Putamen (tissue), 1 donor: ENCODE data around the gene ATP2B1.

Experiments
- DNase-seq: peaks from one replicate; pipeline ENCODE4 v3.0.0-alpha.2; 2016; ENCODE audit warnings: low spot score

Gene ATP2B1

DNA sequence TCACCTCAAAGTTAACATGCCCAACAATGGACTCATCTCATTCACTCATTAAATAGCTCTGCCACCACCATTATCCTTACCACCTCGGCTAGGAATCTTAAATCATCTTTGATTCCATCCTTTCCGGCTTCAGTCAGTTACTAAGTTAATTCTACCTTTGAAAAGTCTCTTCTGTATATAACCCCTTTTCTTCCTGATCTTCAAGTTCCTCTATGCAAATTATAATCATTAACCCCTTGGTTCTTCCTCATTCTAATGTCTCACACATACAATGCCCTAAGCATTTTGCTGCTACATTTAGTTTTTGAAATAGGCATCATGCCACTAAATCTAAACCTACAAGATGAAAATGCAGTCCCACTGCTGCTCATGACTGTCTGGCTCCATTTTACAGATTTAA, 51.6 kb downstream of the ATP2B1 start:
- no peak for DNase-seq

GRCh38 chr12:89655841-89656240, 52.8 kb downstream of the ATP2B1 start:
- no peak for DNase-seq

DNA sequence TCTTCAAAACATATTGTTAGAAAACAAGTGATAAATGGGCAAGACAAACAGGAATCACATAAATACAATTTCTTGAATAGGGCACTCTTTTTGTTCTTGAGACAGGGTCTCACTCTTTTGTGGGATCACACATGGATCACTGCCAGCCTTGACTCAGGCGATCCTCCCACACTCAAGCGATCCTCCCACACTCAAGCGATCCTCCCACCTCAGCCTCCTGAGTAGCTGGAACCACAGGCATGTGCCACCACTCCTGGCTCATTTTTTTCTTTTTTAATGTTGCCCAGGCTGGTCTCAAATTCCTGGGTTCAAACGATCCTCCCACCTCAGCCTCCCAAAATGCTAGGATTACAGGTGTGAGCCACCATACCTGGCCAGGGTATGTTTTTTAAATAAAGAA, 57.4 kb downstream of the ATP2B1 start:
- DNase-seq = no peak

DNA sequence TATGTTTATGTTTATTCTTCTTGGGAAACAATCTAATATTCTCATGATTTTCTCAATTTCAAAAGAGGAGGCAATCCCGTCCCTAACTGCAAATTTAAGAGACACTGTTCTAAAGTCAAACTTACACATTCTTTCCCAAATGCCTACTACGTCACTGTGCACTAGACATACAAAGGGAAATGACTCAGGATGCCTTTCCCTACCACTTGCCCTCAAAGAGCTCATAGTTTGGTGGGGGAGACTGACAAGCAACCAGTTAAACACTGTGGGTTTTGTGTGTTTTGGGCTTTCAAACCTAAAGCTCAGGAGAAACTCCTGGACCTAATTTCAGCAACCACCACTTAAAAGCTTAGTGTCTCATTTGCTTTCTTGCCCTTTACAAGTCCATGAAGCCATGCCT, 58.4 kb downstream of the ATP2B1 start:
- DNase-seq = no peak

DNA sequence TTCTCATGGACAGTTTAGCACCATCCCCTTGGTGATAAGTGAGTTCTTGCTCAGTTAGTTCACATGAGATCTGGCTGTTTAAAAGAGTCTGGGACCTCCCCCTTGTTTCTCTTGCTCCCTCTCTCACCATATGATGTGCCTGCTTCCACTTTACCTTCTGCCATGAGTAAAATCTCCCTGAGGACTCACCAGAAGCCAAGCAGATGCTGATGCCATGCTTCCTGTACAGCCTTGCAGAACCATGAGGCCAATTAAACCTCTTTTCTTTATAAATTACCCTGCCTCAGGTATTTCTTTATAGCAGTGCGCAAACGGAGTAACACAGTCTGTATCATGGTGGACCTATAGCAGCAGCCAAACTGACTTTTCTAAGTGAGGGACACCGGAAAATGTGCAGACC, 58.8 kb downstream of the ATP2B1 start:
- DNase-seq = no peak

- no peak for DNase-seq
These were observed 59.5 kb downstream of the ATP2B1 start for GRCh38 chr12:89649139-89649538.

- DNase-seq = no peak
These were observed 60.3 kb downstream of the ATP2B1 start for GRCh38 chr12:89648211-89648930.

- DNase-seq = no peak
These were observed 63.2 kb downstream of the ATP2B1 start for GRCh38 chr12:89645434-89645833.

DNA sequence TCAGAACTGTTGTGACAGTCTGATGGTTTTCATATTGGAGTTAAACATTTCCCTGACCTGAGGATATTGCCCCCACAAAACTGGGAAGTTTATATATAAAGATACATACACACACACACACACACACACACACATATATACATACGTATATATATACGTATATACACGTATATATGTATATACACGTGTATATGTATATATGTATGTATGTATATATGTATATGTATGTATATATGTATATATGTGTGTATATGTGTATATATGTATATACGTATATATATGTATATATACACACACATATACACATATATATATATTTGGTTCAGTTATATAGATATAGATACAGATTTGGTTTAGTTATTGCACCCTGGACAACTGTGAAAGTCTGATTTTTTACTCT, 65.7 kb downstream of the ATP2B1 start:
- no peak for DNase-seq

DNA sequence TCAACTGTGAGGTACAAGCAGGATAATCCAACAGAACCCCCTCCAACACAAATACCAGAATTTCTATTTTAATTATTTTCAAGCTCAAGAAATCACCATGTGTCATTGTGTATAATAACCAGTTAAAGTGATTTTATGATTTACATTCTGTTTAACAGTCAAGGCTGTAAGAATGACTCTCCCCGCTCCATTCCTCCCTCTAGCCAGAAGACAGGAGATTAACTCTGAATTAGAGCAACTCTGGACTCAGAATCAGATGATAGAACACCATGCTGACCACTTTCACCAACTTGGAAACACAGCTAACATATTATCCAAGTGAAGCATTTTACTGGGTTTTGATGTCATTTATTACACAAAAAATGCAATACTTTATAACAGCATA, 71.9 kb downstream of the ATP2B1 start:
- no peak for DNase-seq

GRCh38 chr12:89636052-89636775, 72.4 kb downstream of the ATP2B1 start:
- no peak for DNase-seq

DNA sequence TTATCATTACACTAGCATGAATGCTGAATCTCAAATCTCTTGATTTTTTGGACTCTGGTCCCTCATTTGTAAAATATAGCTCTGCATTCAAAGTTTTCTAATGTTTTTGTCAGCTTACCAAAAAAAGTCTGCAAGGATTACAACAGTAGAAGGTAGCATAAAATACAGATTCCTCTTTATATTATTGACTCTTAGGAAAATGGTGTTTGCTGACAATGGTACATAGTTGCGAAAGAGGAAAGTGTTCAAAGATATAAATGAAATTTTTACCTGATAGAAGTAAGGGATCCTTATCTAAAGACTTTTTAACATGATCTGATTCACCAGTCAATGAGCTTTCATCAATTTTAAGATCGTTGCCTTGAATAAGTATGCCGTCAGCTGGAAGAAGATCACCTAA, 74.1 kb downstream of the ATP2B1 start:
- DNase-seq = no peak

DNA sequence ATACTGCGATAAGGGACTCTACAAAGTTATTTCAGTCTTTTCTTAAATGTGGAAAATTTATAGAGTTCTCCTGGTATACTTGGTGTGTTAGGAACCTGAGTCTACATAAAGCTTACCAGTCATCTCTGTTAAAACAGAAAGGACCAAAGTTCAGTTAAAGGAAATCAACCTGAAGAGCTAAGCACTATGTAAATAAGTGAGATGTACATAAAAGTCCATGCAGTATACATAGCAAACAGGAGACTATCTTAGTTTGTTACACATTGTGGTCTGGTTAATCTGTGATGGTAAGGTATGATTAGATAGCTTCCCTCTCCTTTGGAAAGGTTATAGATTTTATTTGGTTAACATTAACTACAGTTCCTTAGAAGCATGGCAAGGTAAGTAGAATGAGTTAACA, 75.9 kb downstream of the ATP2B1 start:
- DNase-seq = no peak

DNA sequence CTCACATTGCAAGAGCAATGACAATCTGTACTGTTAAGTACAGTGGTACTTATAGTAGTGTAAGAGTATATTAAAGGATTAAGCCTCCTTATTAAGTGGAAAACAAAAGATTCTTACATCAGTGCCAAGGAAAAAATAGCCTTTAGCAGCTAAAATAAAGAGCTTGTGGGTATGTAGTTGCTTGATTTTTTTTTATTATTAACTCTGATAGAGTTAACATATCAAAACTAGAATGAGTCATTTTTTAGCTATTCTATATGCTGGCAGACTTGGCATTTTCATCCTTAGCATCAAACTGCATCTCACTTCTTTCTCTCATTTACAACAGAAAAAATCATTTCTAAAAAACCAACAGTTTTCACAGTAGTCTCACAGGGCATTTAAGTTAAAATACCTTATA, 86.5 kb downstream of the ATP2B1 start:
- DNase-seq = no peak

DNA sequence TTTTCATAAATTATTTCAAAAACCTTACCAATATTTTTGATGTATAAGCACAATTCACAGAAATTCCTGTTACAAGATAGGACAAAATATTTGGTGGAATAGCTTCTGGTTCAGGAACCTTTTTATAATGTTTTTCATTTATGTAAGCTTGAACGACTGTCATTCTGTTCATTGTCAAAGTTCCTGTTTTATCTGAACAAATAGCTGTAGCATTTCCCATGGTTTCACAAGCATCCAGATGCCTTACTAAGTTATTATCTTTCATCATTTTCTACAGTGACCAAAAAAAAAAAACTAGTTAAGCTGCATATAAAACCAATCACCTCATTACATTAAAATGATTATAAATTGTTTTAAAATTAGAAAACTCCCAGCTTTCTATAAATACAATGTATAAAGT, 87.1 kb downstream of the ATP2B1 start:
- DNase-seq = no peak

GRCh38 chr12:89619764-89620163, 88.9 kb downstream of the ATP2B1 start:
- DNase-seq = no peak

GRCh38 chr12:89618113-89618862, 90.3 kb downstream of the ATP2B1 start:
- no peak for DNase-seq

DNA sequence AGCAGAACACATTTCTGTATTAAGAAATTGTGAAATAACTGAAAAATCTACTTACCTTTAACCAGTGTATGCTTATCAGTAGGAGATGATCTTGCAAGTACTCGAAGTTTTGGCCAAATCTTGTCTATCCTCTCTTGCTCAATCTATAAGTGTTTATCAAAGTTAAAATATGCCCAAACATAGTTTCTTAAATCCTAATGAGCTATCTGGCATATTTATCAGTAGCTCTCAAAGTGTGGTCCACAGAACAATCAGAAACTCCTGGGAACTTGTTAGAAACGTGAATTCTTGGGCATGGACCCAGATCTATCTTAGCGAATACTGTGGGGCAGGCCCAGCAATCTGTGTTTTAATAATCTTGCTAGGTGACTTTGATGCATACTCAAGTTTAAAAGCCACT, 98.3 kb downstream of the ATP2B1 start:
- no peak for DNase-seq

DNA sequence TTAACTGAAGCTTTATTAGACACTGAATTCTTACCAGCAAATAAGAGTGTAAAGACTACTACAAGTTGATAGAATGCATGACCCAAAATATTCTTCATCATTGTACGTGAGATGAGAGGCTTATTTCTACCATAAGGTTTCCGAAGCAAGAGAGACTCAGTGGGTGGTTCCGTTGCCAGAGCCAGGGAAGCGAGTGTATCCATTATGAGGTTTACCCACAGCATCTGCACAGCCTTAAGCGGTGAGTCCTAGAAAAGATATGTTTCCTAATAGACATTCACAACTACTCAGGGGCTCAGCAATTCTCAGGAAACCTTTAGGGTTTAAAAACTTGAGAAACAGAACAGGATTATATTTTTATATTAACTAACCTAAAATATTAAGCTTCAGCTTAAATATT, 105.0 kb downstream of the ATP2B1 start:
- no peak for DNase-seq

DNA sequence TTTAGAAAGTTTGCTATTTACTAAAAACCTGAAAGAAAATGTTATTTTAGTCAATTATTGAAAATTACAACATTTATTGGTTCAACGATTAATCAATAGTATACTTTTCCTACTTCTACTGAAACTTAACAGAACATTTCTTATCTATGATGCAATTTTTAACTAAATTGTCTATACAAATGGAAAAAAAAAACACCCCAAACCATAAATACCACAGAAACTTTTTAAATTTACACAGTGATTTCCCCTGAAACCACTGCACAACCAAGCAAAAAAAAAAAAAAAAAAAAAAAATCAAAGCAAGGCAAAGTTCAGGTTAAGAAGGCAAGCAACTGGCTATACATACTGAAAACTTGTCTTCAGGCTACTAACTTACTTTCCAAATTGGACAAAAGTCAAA, 110.9 kb downstream of the ATP2B1 start:
- DNase-seq = no peak

GRCh38 chr12:89597210-89597609, 111.4 kb downstream of the ATP2B1 start:
- no peak for DNase-seq

GRCh38 chr12:89593873-89594272, 114.8 kb downstream of the ATP2B1 start:
- no peak for DNase-seq

DNA sequence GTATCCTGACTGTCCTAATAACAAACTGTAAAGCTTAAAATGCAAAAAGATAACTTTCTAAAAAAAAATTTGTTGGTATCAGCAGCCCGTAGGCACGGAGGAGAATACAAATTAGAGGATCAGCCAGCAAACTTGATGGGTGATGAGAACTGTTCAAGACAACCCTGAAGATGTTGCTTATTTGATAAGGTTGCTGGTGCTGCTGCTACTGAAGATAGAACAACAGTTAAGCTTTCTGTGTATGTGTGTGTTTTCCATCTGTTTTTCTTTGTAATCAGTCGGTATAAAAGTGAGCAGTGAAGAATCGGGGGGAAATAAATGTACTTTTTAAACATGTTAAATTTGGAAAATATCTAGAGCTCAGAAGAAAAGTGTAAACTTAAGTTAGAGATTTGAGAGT, 115.4 kb downstream of the ATP2B1 start:
- DNase-seq = no peak
